ENCODE data around the gene LEUTX.

LEUTX gene

DNA sequence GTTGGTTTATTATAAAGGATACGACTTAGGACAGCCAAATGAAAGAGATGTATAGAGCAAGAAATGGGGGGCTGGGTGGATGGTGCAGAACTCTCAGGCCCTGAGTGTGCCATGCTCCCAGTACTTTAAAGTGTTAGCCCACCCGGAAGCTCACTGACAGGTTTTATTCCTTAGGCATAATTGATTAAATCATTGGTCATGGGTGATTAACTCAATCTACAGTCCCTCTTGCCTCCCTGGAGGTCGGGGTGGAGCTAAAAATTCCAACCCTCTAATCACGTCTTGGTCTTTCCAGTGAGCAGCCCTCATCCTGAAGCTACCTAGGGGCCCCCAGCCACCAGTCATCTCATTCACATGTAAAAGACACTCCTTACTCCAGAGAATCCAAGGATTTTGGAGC lies 9.9 kb upstream of the LEUTX start:
- TF ChIP-seq, protein P1, sequence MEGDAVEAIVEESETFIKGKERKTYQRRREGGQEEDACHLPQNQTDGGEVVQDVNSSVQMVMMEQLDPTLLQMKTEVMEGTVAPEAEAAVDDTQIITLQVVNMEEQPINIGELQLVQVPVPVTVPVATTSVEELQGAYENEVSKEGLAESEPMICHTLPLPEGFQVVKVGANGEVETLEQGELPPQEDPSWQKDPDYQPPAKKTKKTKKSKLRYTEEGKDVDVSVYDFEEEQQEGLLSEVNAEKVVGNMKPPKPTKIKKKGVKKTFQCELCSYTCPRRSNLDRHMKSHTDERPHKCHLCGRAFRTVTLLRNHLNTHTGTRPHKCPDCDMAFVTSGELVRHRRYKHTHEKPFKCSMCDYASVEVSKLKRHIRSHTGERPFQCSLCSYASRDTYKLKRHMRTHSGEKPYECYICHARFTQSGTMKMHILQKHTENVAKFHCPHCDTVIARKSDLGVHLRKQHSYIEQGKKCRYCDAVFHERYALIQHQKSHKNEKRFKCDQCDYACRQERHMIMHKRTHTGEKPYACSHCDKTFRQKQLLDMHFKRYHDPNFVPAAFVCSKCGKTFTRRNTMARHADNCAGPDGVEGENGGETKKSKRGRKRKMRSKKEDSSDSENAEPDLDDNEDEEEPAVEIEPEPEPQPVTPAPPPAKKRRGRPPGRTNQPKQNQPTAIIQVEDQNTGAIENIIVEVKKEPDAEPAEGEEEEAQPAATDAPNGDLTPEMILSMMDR (IDR thresholded peaks at IDR 0.05; ENCODE audit: insufficient read depth, missing control alignments), result no peak
- no peak for DNase-seq (ENCODE audit: insufficient read length, low spot score)
- no peak for FAIRE-seq

DNA sequence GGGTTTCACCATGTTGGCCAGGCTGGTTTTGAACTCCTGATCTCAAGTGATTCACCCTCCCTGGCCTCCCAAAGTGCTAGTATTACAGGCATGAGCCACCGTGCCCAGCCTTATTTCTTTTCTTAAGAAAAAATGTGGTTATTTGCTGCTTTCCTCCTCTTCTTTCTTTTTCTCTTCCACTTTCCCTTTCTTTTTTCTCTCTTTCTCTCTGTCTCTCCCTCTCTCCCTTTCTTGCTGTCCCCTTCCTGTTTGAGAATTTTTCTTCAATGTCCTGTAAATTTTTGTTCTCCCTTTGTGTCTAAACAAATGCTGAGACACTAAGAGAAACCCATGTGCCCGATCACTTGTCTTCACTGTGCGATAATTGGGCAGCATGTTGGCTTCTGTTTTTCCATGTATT lies 2.2 kb downstream of the LEUTX start:
- no peak for FAIRE-seq

DNA sequence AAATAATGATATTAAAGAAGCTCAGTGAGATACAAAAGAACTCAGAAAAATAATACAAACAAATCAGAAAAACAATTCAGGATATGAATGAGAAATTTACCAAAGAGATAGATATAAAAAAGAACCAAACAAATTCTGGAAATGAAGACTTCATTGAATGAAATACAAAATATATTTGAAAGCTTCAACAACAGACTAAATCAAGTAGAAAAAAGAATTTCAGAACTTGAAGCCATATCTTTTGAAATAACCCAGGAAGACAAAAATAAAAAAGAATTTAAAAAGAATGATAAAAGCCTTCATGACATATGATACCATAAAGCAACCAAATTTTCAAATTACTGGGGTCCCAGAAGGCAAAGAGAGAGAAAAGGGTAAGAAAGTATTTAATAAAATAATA lies 9.6 kb downstream of the LEUTX start:
- no peak for FAIRE-seq
- TF ChIP-seq, protein P1 (IDR thresholded peaks at IDR 0.05; ENCODE audit: insufficient read depth, missing control alignments), result no peak
- no peak for DNase-seq (ENCODE audit: insufficient read length, low spot score)

More for the DNA sequence above, 2.2 kb downstream of the LEUTX start:
- TF ChIP-seq, protein P1 (IDR thresholded peaks at IDR 0.05; ENCODE audit: insufficient read depth, missing control alignments), result no peak
- DNase-seq (ENCODE audit: insufficient read length, low spot score), result no peak

DNA sequence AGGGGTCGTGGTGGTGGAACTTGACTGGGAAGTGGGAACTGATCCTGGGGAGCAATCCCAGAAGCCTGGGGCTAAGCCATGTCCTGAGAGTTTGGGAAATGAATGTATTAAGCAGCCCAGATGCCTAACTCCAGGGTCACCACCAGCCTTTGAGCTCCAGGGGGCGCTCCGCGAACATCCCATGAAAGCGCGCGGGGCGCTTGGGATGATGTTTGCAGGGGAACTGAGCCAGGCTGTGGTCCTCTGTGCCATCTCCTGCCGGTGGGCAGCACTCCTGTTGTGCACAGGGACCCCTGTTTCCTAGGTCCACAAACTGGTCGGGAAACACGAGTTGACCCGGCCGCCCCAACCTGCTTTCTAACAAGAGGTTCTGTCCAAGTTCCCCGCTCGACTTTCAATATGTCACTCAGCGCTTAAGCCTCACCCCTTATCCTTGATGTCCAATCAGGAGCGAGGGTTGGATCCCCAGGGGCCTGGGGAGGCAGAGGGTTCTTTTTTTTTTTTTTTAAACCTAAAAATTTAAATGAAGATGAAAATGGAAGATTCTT lies 14.4 kb downstream of the LEUTX start:
- FAIRE-seq, result no peak
- peak; percentile 66 for DNase-seq (ENCODE audit: insufficient read length, low spot score)
- TF ChIP-seq, protein P1 (IDR thresholded peaks at IDR 0.05; ENCODE audit: insufficient read depth, missing control alignments), result peak; percentile 86

DNA sequence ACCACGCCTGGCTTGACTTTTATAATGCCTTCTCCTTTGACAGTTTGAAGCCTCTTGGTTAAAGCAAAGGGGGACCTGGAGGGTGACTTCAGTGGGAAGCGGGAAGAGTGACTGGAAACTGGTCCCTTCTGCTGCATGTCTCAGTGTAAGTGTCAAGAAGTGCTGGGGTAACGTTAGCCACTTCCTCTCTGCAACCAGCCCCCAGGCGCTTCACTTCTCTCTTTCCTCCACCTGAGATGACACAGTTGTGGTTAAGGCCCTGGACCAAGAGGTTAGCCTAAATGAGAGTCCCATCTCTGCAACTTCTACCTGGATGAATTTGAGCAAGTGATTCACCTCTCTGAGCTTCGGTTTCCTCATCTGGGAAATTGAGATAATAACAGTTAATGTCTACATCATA lies 16.3 kb downstream of the LEUTX start:
- TF ChIP-seq, protein P1 (IDR thresholded peaks at IDR 0.05; ENCODE audit: insufficient read depth, missing control alignments), result no peak
- no peak for FAIRE-seq

DNA sequence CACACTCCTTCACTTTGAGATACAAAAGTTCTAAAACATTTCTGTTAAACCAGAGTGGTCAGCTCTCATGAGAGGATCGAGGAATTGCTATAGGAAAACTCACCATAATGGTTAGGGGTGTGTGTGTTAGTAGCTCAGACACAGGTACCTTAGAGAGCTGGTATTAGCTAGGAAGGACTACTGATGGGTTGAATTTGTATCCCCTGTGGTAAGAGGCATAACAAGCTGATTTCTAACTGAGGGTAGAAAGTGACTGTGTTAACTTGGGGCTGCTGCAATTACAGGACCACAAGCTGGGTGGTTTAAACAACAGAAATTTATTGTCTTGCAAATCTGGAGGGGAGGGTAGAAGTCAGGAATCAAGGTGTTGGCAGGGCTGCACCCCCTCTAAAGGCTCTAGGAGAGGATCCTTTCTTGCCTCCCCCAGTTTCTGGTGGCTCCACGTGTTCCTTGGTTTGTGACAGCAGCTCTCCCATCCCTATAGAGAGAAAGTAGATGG lies 17.4 kb downstream of the LEUTX start:
- DNase-seq (ENCODE audit: insufficient read length, low spot score), result no peak
- TF ChIP-seq, protein P1 (IDR thresholded peaks at IDR 0.05; ENCODE audit: insufficient read depth, missing control alignments), result no peak
- no peak for FAIRE-seq

More for the DNA sequence above, 16.3 kb downstream of the LEUTX start:
- DNase-seq (ENCODE audit: insufficient read length, low spot score), result no peak

DNA sequence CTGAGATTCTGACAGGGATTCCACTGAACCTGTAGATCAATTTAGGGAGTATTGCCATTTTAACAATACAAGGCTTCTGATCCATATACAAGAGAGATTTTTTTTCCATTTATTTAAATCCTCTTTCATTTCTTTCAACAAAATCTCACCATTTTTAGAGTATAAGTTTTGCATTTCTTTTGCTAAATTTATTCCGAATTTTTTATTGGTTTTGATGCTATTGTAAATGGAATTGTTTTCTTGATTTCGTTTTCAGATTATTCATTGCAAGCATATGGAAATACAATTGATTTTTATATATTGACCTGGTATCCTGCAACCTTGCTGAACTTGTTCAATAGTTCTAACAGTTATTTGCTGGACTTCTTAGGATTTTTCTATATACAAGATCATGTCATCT lies 18.4 kb downstream of the LEUTX start:
- TF ChIP-seq, protein P1 (IDR thresholded peaks at IDR 0.05; ENCODE audit: insufficient read depth, missing control alignments), result no peak
- no peak for FAIRE-seq
- DNase-seq (ENCODE audit: insufficient read length, low spot score), result no peak
